Loucy (cell line): Measurements from ENCODE around the gene MYT1.

Experiments
- H2AFZ ChIP-seq: fragments of 200-600 bp; sonication (generic); 2 replicates; pipeline ENCODE4 v1.6.0; 2016; ENCODE audit warnings: antibody characterized with exemption, mild to moderate bottlenecking, low read length, moderate library complexity
- H3F3A ChIP-seq: fragments of 200-600 bp; 2 replicates; pipeline ENCODE4 v1.6.0; 2016; ENCODE audit warnings: antibody characterized with exemption, low read depth, mild to moderate bottlenecking
- H3K27me3 ChIP-seq: fragments of 200-600 bp; sonication (generic); 2 replicates; pipeline ENCODE4 v1.6.1; 2014; ENCODE audit warnings: low read length, mild to moderate bottlenecking; ENCODE audit not compliant: insufficient read depth, poor library complexity, severe bottlenecking
- H3K36me3 ChIP-seq: fragments of 200-600 bp; sonication (generic); 2 replicates; pipeline ENCODE4 v1.6.1; 2016; ENCODE audit warnings: low read length; ENCODE audit not compliant: insufficient read depth
- H3K4me1 ChIP-seq: fragments of 200-600 bp; sonication (generic); 2 replicates; pipeline ENCODE4 v1.5.1; 2014; ENCODE audit warnings: low read length, mild to moderate bottlenecking; ENCODE audit not compliant: insufficient read depth, poor library complexity, severe bottlenecking
- H3K4me2 ChIP-seq: fragments of 200-600 bp; sonication (generic); 2 replicates; pipeline ENCODE4 v1.6.0; 2014; ENCODE audit warnings: antibody characterized with exemption, low read length, low read depth, mild to moderate bottlenecking; ENCODE audit not compliant: poor library complexity, severe bottlenecking
- H3K4me3 ChIP-seq: fragments of 200-600 bp; sonication (generic); 2 replicates; pipeline ENCODE4 v1.5.1; 2014; ENCODE audit warnings: low read length, mild to moderate bottlenecking, mixed read lengths; ENCODE audit not compliant: poor library complexity, severe bottlenecking
- H3K79me2 ChIP-seq: fragments of 200-600 bp; sonication (generic); 2 replicates; pipeline ENCODE4 v1.6.1; 2014; ENCODE audit warnings: low read length; ENCODE audit not compliant: insufficient read depth
- H3K9ac ChIP-seq: fragments of 200-600 bp; sonication (generic); 2 replicates; pipeline ENCODE4 v1.6.0; 2014; ENCODE audit warnings: mild to moderate bottlenecking, low read depth, low read length, moderate library complexity; ENCODE audit not compliant: poor library complexity, severe bottlenecking
- H3K9me2 ChIP-seq: fragments of 200-600 bp; sonication (generic); replicated peaks from 2 replicates; pipeline ENCODE4 v1.6.1; 2016; ENCODE audit warnings: low read depth, low read length, mixed read lengths
- H3K9me3 ChIP-seq: fragments of 200-600 bp; sonication (generic); 2 replicates; pipeline ENCODE4 v1.6.1; 2014; ENCODE audit warnings: mild to moderate bottlenecking, antibody characterized with exemption, low read length, low read depth; ENCODE audit not compliant: insufficient read depth
- H4K20me1 ChIP-seq: fragments of 200-600 bp; sonication (generic); 2 replicates; pipeline ENCODE4 v1.6.0; 2014; ENCODE audit warnings: antibody characterized with exemption, low read length, mild to moderate bottlenecking; ENCODE audit not compliant: insufficient read depth, poor library complexity, severe bottlenecking
- EZH2phosphoT487 ChIP-seq: fragments of 200-600 bp; IDR thresholded peaks from 2 replicates; pipeline ENCODE4 v1.6.1; 2018; ENCODE audit warnings: antibody characterized with exemption, mild to moderate bottlenecking, moderate library complexity, borderline replicate concordance
- TF ChIP-seq, protein P1 (sequence below): fragments of 200-600 bp; sonication (generic); conservative IDR thresholded peaks from 2 replicates; pipeline ENCODE4 v1.5.1; 2014; ENCODE audit warnings: mild to moderate bottlenecking, antibody characterized with exemption, low read length

Gene MYT1

DNA sequence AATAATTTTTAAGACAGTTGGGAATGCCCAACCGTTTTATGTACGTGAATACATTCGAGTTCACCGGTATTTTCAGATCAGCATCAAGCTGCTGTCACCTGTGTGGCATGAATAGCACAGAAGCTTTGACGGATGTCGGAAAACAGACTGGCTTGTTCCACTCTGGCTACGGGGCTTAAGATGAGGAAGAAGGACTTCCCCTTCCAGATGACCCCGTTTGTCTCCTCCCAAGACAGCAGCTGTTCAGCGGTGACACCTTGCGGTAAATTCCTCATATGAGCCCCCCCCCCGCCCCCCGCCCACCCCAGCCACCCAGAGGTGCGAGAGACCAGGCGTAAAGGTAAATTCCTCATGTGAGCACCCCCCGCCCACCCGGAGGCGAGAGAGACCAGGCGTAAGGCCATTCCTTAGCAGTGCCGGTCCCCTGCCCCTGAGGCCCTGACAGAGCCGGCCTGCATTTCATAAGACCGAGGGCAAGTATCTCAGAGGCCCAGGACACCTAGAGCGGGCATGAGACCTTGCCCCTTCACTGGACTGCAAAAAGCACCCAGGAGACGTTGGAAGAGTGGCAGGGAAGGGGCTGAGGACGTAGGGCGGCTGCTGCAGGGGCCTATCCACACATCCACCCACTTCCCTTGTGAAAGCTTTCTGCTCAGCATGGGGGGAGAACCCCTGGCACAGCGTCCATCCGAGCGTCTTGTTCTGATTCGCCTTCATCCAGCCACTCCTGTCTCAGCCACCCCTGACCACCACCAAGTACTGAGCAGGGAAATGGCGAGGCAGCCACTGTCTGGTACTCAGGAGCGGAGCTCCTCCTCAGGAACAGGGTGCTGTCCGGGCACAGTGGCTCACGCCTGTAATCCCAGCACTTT lies 84.0 kb downstream of the MYT1 start:
- H3F3A ChIP-seq: no peaks in the 10 kb centered on the region
- no peaks in the 10 kb centered on the region for H3K27me3 ChIP-seq
- no peak overlapping the region for H3K4me3 ChIP-seq
- H4K20me1 ChIP-seq: no peaks in the 10 kb centered on the region
- H3K9me3 ChIP-seq: peaks cover 17% of the 10 kb centered on the region; the same call in 1 of the 2 replicates
- H3K4me2 ChIP-seq: no peak overlapping the region
- no peaks in the 10 kb centered on the region for H3K36me3 ChIP-seq
- H3K4me1 ChIP-seq: no peaks in the 10 kb centered on the region
- no peaks in the 10 kb centered on the region for H3K79me2 ChIP-seq
- no peak overlapping the region for H3K9ac ChIP-seq
- no peaks in the 10 kb centered on the region for H3K9me2 ChIP-seq
- no peak overlapping the region for H2AFZ ChIP-seq
- TF ChIP-seq, protein P1, sequence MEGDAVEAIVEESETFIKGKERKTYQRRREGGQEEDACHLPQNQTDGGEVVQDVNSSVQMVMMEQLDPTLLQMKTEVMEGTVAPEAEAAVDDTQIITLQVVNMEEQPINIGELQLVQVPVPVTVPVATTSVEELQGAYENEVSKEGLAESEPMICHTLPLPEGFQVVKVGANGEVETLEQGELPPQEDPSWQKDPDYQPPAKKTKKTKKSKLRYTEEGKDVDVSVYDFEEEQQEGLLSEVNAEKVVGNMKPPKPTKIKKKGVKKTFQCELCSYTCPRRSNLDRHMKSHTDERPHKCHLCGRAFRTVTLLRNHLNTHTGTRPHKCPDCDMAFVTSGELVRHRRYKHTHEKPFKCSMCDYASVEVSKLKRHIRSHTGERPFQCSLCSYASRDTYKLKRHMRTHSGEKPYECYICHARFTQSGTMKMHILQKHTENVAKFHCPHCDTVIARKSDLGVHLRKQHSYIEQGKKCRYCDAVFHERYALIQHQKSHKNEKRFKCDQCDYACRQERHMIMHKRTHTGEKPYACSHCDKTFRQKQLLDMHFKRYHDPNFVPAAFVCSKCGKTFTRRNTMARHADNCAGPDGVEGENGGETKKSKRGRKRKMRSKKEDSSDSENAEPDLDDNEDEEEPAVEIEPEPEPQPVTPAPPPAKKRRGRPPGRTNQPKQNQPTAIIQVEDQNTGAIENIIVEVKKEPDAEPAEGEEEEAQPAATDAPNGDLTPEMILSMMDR: no peak
- TF ChIP-seq EZH2phosphoT487: no peak

DNA sequence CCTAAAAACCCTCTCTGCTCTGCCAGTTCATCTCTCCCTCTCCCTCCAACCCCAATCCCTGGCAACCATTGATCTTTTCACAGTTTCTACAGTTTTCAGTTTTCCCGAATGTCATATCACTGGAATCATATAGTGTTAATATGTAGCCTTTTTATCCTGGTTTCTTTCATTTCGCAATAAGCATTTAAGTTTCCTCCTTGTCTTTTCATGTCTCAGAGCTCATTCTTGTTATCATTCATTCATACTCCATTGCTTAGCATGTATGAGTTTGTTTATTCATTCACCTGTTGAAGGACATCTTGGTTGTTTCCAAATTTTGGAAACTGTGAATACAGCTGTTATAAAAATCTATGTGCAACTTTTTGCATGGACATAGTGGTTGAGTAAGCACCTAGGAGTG lies 85.8 kb downstream of the MYT1 start:
- Histone ChIP-seq H3K79me2 (no peaks in the 10 kb centered on the region), H3K4me3 (no peak overlapping the region), H2AFZ (no peak overlapping the region), H3K36me3 (no peaks in the 10 kb centered on the region), H3K27me3 (no peaks in the 10 kb centered on the region), H3F3A (no peaks in the 10 kb centered on the region), H3K9me2 (no peaks in the 10 kb centered on the region), H3K9ac (no peak overlapping the region), H3K9me3 (peaks cover 9% of the 10 kb centered on the region; the same call in 1 of the 2 replicates), H4K20me1 (no peaks in the 10 kb centered on the region), H3K4me2 (no peak overlapping the region), H3K4me1 (peaks cover 4% of the 10 kb centered on the region)
- TF ChIP-seq, protein P1: no peak
- TF ChIP-seq EZH2phosphoT487: no peak

DNA sequence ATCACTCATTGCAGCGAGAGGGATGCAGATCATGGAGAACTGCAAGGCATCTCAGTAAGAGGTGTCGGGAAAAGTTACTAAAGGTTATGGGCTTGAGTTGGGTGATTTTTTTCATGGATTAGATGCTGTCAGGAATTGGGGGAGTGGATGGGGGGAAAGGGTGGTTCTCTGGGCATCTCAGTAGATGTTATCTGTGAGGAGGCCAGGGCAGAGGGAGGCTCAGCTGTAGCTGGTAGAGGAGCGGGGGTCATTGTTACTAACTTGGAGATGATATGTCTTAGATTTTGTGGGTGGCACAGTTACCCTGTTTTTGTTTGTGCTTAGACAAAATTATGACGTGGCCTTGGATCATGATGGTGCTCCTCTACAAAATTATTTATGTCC lies 88.7 kb downstream of the MYT1 start:
- no peak overlapping the region for H2AFZ ChIP-seq
- H3K9ac ChIP-seq: no peak overlapping the region
- H3K9me3 ChIP-seq: no peaks in the 10 kb centered on the region
- H3K9me2 ChIP-seq: no peaks in the 10 kb centered on the region
- H3K36me3 ChIP-seq: no peaks in the 10 kb centered on the region
- H3K27me3 ChIP-seq: no peaks in the 10 kb centered on the region
- H4K20me1 ChIP-seq: no peaks in the 10 kb centered on the region
- TF ChIP-seq, protein P1: no peak
- no peak for TF ChIP-seq EZH2phosphoT487
- no peak overlapping the region for H3K4me2 ChIP-seq
- peaks cover 26% of the 10 kb centered on the region for H3K4me1 ChIP-seq
- peaks cover 20% of the 10 kb centered on the region for H3K79me2 ChIP-seq
- H3F3A ChIP-seq: no peaks in the 10 kb centered on the region
- H3K4me3 ChIP-seq: no peak overlapping the region
